Islet of Langerhans (tissue), 1 donor: ENCODE results near the gene CCDC77.

Source experiments
- FAIRE-seq: peaks from one replicate; lab custom pipeline; 2011; peaks lifted over from hg19 to GRCh38; lab: Jason Lieb, UNC

Gene CCDC77

GRCh38 chr12:480831-481816 is 79.7 kb downstream of the CCDC77 start:
- FAIRE-seq: no peak

GRCh38 chr12:482061-482460 is 80.6 kb downstream of the CCDC77 start:
- no peak for FAIRE-seq

DNA sequence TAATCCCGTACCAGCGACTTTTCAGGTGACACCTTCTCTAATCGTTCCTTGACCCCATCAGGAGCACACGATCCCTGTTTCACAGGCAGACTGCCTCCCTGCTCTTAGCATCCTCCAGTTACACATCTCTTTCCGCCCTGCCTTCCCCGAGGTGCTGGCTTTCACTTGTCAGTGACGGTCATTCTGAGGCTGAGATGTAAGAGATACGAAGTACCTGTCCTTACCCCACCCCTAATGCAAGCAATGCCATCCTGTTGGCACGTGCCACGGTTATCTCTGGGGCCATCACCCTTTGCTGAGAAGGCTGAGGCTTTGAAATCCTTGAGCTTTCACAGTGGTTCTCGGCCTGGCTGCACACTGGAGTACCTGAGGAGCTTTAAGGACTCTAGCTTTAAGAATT is 82.7 kb downstream of the CCDC77 start:
- no peak for FAIRE-seq

- no peak for FAIRE-seq
Observed at GRCh38 chr12:490260-490659, 88.8 kb downstream of the CCDC77 start.
